Measurements from ENCODE around the gene BCL7B. TPM values are rescaled to one million over a fixed set of nuclear protein-coding genes. Genes with fewer than 3 reads are reported as not detected.
A peak's percentile ranks its signal among the peaks of the same experiment; 100 is the strongest.

Gene BCL7B
- total RNA-seq, 1 donor: 27.2 TPM

DNA sequence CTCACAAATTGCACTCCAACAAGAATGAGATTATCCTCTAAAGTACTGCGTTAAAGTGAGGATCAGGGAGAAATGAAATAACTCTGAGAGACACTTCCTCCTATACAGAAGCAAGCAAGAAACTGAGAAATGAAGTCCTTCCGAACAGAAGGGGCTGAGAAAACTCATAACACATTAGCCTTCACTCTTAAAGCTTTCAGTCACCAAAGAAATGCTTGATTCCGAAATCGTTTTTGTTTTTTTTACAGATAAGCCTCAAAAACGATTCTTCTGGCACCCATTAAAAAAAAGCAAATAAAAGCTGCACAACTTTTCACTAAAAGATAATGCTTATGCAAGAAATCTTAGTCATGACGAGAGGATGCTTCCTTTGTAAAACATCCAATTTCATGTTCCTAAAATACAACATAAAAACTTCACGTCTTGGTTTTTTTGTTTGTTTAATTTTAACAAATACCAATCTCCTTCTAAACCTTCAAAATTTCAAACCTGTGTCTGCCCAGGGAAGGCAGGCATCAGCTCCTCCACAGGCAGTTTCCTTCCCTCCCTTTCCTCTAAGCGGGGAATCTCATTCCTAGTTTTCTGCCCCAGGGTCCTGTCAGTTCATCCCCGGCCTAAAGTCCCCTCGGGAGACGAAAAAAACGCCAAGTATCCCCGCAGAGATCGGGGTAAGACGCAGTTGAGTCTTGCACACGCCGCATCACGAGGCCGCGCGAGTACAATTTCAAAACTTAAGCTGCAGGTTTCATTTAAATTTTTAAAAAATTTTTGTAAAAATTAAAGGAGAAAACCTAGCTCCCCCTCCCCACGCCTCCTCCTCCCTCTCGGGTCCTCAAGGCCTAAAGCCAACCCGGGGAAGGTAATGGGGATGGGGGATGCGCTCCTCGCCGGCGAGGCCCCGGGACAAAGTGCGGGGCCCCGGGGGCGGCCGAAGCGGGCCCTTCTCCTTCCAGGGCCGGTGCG is 36.5 kb downstream of the BCL7B start:
- TF ChIP-seq, protein P1, sequence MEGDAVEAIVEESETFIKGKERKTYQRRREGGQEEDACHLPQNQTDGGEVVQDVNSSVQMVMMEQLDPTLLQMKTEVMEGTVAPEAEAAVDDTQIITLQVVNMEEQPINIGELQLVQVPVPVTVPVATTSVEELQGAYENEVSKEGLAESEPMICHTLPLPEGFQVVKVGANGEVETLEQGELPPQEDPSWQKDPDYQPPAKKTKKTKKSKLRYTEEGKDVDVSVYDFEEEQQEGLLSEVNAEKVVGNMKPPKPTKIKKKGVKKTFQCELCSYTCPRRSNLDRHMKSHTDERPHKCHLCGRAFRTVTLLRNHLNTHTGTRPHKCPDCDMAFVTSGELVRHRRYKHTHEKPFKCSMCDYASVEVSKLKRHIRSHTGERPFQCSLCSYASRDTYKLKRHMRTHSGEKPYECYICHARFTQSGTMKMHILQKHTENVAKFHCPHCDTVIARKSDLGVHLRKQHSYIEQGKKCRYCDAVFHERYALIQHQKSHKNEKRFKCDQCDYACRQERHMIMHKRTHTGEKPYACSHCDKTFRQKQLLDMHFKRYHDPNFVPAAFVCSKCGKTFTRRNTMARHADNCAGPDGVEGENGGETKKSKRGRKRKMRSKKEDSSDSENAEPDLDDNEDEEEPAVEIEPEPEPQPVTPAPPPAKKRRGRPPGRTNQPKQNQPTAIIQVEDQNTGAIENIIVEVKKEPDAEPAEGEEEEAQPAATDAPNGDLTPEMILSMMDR (IDR thresholded peaks at IDR 0.05; ENCODE audit: insufficient read depth, low read depth, low read length): no peak
- peak overlapping the region; percentile 73 for H3K4me3 ChIP-seq (ENCODE audit: low read depth, low read length)
- peak; percentile 54 for DNase-seq (ENCODE audit: low read depth)

- peak overlapping the region; percentile 73 for H3K4me3 ChIP-seq (ENCODE audit: low read depth, low read length)
- DNase-seq (ENCODE audit: low read depth): no peak
- TF ChIP-seq, protein P1 (IDR thresholded peaks at IDR 0.05; ENCODE audit: insufficient read depth, low read depth, low read length): no peak
These were observed 37.4 kb downstream of the BCL7B start for GRCh38 chr7:73519867-73520672.

DNA sequence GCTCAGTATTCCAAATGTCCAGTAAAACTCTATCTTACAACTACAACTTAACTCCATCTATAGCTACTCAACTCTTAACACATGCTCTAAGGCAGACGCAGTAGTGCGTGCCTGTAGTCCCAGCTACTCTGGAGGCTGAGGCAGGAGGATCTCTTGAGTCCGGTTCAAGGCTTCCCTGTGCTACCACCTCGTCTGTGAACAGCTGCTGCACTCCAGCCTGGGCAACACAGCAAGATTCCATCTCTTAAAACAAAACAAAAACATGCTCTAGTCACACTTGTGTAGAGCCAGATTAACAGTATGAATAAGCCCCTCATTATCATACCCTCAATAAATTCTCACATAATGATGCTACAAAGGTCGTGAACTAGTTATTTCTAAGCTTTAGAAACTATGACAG is 39.0 kb downstream of the BCL7B start:
- DNase-seq (ENCODE audit: low read depth): no peak
- H3K4me3 ChIP-seq (ENCODE audit: low read depth, low read length): no peak overlapping the region
- TF ChIP-seq, protein P1 (IDR thresholded peaks at IDR 0.05; ENCODE audit: insufficient read depth, low read depth, low read length): no peak

DNA sequence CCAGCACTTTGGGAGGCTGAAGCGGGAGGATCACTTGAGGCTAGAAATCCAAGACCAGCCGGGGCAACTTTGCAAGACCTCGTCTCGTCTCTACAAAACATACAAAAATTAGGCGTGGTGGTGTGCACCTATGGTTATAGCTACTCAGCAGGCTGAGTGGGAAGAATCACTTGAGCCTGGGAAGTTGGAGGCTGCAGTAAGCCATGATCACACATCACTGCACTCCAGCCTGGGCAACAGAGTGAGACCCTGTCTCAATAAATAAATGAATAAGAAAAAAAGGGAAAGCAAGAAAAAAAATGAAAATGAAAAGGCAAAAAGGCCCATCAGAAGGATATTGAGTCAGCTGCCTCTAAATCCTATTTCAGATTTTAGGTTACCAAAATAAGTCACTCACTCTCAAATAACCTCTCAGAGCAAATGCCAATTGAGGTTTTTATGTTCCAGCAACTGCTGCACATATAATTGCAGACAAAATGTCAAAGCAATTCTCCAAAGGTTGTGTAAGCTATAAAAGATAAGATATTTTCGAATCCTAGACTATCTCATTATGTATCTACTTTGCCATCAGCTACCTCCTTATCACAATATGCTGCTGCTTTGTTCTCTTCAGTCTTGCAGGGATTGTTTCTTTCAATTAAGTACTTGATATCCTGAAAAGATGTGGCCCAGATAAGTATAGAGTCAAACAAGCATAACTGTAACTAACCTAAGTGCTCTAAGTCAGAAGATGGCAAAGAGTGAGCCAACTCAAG is 40.1 kb downstream of the BCL7B start:
- TF ChIP-seq, protein P1 (IDR thresholded peaks at IDR 0.05; ENCODE audit: insufficient read depth, low read depth, low read length): no peak
- no peak for DNase-seq (ENCODE audit: low read depth)
- no peak overlapping the region for H3K4me3 ChIP-seq (ENCODE audit: low read depth, low read length)

DNA sequence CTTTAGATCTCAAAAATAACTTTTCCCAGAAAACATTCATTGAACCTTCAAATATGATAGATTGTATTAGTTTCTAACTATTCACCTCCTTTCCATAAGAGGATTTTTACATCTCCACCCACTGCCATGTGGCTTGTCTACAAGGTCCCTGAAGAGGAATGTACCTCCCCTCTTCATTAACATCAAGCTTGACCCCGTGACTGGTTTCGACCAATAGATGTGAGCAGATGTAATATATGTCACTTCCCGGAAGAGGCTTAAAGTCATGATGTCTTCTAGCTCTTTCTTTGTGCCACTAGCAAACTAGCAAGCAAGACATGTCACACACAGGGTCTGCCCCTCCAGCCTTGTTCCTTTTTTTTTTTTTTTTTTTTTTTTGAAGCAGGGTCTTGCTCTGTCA is 42.3 kb downstream of the BCL7B start:
- H3K4me3 ChIP-seq (ENCODE audit: low read depth, low read length): no peak overlapping the region
- DNase-seq (ENCODE audit: low read depth): no peak
- TF ChIP-seq, protein P1 (IDR thresholded peaks at IDR 0.05; ENCODE audit: insufficient read depth, low read depth, low read length): no peak

DNA sequence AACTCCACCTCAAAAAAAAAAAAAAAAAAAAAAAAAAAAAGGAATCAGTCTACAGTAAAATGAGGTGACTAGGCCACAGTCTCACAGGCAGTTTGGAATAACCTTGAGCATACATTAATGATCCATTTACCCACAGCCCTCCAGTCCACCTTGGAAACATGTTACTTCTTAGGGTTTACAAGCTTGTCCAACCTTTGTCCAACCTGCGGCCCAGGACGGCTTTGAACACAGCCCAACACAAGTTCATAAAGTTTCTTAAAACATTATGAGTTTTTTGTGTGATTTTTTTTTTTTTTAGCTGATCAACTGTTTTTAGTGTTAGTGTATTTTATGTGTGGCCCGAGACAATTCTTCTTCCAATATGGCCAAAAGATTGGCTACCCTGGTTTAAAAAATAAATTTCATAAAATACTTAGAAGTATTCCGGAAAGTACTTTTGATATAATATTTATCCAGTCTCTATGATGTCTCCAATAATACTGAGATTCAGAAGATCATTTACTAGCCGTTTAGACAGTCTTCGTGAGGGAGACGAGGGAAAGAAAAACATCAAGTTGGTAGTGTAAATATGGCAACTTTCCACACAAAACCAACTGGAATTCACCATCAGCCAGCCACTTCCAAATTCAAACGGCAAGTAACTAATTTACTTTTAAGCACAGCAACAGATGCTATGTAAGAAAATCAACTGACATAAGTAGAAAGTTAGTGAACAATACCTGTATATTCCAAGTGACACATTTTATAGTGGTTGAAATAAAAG is 45.3 kb downstream of the BCL7B start:
- TF ChIP-seq, protein P1 (IDR thresholded peaks at IDR 0.05; ENCODE audit: insufficient read depth, low read depth, low read length): no peak
- DNase-seq (ENCODE audit: low read depth): peak; percentile 5
- no peak overlapping the region for H3K4me3 ChIP-seq (ENCODE audit: low read depth, low read length)
